Measurements from ENCODE around the gene ODF4.
A peak's percentile ranks its signal among the peaks of the same experiment; 100 is the strongest.

ODF4 gene

DNA sequence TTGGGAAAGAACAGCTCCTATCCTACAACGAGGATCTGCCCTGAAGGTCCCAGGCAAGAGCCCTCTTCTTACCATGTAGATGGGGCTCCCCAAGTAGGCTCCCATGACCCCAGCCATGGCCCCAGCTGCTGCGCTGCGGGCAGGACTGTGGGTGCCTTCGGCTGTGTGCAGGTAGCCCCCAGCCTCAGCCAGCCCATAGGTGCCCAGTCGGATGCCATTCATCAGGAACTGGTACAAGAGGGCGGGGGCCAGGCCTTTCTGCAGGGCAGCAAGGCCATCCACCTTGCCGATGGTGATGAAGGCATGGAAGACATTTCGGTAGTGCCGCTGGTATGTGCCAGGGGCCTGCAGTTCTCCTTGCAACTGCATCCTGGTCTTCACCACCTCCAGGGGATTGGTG lies 45.3 kb upstream of the ODF4 start:
- Histone ChIP-seq H3K27ac (ENCODE audit: low read depth, low read length) (no peak overlapping the region), H3K27me3 (ENCODE audit: control insufficient read depth, low read length) (no peaks in the 10 kb centered on the region), H3K4me3 (ENCODE audit: low read length) (peak overlapping the region; percentile 95), H3F3A (ENCODE audit: control insufficient read depth, insufficient read depth) (peaks cover 10% of the 10 kb centered on the region), H4K20me1 (ENCODE audit: control insufficient read depth, insufficient read depth, low read depth, low read length) (no peaks in the 10 kb centered on the region), H3K4me2 (ENCODE audit: low read length) (peak overlapping the region; percentile 85), H3K9me2 (replicated peaks; ENCODE audit: control insufficient read depth, low read length) (no peaks in the 10 kb centered on the region), H3K9me3 (ENCODE audit: control insufficient read depth, insufficient read depth, low read length) (no peaks in the 10 kb centered on the region), H3K36me3 (ENCODE audit: control insufficient read depth, low read length) (peaks cover 10% of the 10 kb centered on the region), H3K79me2 (ENCODE audit: control insufficient read depth, low read length) (peaks cover 10% of the 10 kb centered on the region), H3K4me1 (ENCODE audit: control insufficient read depth, low read length) (peaks cover 40% of the 10 kb centered on the region)
- TF ChIP-seq CTCF (IDR thresholded peaks at IDR 0.05; ENCODE audit: low read depth, low read length, poor library complexity, severe bottlenecking) (no peak), EZH2phosphoT487 (IDR thresholded peaks at IDR 0.05; ENCODE audit: borderline replicate concordance, low read length) (no peak)

GRCh38 chr17:8294814-8295316 lies 44.8 kb upstream of the ODF4 start:
- Histone ChIP-seq H3K27me3 (ENCODE audit: control insufficient read depth, low read length) (no peaks in the 10 kb centered on the region), H3F3A (ENCODE audit: control insufficient read depth, insufficient read depth) (peaks cover 10% of the 10 kb centered on the region), H3K4me3 (ENCODE audit: low read length) (peak overlapping the region; percentile 95), H3K4me2 (ENCODE audit: low read length) (peak overlapping the region; percentile 85), H3K4me1 (ENCODE audit: control insufficient read depth, low read length) (peaks cover 35% of the 10 kb centered on the region), H3K36me3 (ENCODE audit: control insufficient read depth, low read length) (peaks cover 5% of the 10 kb centered on the region), H3K27ac (ENCODE audit: low read depth, low read length) (peak overlapping the region; percentile 81), H3K79me2 (ENCODE audit: control insufficient read depth, low read length) (peaks cover 5% of the 10 kb centered on the region; the same call in 1 of the 2 replicates), H4K20me1 (ENCODE audit: control insufficient read depth, insufficient read depth, low read depth, low read length) (no peaks in the 10 kb centered on the region), H3K9me3 (ENCODE audit: control insufficient read depth, insufficient read depth, low read length) (no peaks in the 10 kb centered on the region), H3K9me2 (replicated peaks; ENCODE audit: control insufficient read depth, low read length) (no peaks in the 10 kb centered on the region)
- no peak for TF ChIP-seq CTCF (IDR thresholded peaks at IDR 0.05; ENCODE audit: low read depth, low read length, poor library complexity, severe bottlenecking)
- TF ChIP-seq EZH2phosphoT487 (IDR thresholded peaks at IDR 0.05; ENCODE audit: borderline replicate concordance, low read length) = no peak

DNA sequence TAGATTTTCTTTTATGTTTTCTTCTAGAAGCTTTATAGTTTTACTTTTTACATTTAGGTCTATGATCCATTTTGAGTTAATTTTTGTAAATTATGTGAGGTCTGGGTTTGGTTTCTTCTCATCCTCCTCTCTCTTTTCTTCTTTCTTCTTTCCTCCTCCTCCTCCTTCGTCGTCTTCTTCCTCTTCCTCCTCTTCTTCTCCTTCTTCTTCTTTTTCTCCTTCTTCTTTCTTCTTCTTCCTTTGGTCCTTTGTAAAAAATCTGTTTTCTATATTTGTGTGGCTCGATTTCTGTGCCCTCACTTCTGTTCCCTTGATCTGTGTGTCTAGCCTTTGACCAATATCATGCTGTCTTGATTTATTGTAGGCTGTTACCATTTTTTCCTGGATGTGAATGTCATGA lies 39.4 kb upstream of the ODF4 start:
- H3K4me1 ChIP-seq (ENCODE audit: control insufficient read depth, low read length) = peaks cover 14% of the 10 kb centered on the region
- no peaks in the 10 kb centered on the region for H3K36me3 ChIP-seq (ENCODE audit: control insufficient read depth, low read length)
- H4K20me1 ChIP-seq (ENCODE audit: control insufficient read depth, insufficient read depth, low read depth, low read length) = no peaks in the 10 kb centered on the region
- no peaks in the 10 kb centered on the region for H3K9me3 ChIP-seq (ENCODE audit: control insufficient read depth, insufficient read depth, low read length)
- no peaks in the 10 kb centered on the region for H3K79me2 ChIP-seq (ENCODE audit: control insufficient read depth, low read length)
- no peak overlapping the region for H3K27ac ChIP-seq (ENCODE audit: low read depth, low read length)
- no peaks in the 10 kb centered on the region for H3K9me2 ChIP-seq (replicated peaks; ENCODE audit: control insufficient read depth, low read length)
- H3K27me3 ChIP-seq (ENCODE audit: control insufficient read depth, low read length) = no peaks in the 10 kb centered on the region
- TF ChIP-seq CTCF (IDR thresholded peaks at IDR 0.05; ENCODE audit: low read depth, low read length, poor library complexity, severe bottlenecking) = no peak
- no peak for TF ChIP-seq EZH2phosphoT487 (IDR thresholded peaks at IDR 0.05; ENCODE audit: borderline replicate concordance, low read length)
- 0 out of 2 replicates have a peak overlapping the region, but pooled peaks have one; percentile 27 for H3K4me3 ChIP-seq (ENCODE audit: low read length)
- peaks cover 3% of the 10 kb centered on the region; the same call in 1 of the 2 replicates for H3F3A ChIP-seq (ENCODE audit: control insufficient read depth, insufficient read depth)
- H3K4me2 ChIP-seq (ENCODE audit: low read length) = peak overlapping the region; percentile 47
